Measurements from ENCODE around the gene SSH2.

DNA sequence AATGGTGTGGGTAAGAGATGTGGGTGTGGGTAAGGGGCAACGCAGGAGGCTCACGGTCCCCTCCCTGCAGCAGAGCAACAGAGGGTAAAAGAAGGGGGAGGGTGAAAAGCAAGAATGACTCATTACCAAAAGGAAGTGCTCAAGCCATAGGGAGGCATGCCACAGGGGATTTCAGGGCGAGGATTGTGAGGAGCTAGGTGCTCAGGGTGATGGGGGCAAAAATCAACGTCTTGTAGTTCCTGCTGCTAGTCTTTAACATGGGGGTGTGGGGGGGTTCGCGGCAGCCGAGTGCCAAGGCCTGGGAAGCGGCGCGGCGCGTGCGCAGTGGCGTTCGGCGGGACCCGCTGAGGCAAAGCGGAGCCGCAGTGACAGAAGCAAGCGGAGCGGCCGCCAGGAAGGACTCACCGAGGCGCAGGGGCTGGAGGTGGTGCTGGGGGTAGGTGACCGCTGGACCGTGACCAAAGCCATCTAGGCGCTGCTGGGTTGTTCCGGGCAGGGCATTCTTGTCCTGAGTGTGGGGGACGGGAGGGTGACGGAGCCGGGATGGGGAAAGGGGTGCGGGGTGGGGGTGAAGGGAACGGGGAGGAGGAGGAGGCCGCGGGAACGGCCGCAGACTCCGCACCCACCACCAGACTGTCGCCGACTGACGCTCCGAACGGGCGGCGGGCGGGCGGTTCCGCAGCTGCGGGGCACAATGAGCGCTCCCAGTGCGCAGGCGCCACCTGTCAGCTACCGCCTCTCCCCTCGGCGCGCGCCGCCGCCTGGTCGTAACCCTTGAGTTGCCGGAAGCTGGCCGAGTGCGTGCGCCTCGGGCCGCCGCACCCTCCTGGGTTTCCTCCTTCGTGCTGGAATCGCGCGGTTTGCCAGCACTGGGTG is at the start of gene SSH2:
- TF ChIP-seq, protein P1, sequence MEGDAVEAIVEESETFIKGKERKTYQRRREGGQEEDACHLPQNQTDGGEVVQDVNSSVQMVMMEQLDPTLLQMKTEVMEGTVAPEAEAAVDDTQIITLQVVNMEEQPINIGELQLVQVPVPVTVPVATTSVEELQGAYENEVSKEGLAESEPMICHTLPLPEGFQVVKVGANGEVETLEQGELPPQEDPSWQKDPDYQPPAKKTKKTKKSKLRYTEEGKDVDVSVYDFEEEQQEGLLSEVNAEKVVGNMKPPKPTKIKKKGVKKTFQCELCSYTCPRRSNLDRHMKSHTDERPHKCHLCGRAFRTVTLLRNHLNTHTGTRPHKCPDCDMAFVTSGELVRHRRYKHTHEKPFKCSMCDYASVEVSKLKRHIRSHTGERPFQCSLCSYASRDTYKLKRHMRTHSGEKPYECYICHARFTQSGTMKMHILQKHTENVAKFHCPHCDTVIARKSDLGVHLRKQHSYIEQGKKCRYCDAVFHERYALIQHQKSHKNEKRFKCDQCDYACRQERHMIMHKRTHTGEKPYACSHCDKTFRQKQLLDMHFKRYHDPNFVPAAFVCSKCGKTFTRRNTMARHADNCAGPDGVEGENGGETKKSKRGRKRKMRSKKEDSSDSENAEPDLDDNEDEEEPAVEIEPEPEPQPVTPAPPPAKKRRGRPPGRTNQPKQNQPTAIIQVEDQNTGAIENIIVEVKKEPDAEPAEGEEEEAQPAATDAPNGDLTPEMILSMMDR (IDR thresholded peaks at IDR 0.05; ENCODE audit: poor library complexity), result no peak
- TF ChIP-seq EZH2 (IDR thresholded peaks at IDR 0.05; ENCODE audit: borderline replicate concordance) (no peak), EZH2phosphoT487 (IDR thresholded peaks at IDR 0.05; ENCODE audit: low read depth, severe bottlenecking, unreplicated experiment) (no peak)
